Neural crest cell (in vitro differentiated cells): Measurements from ENCODE around the gene NOX1. TPM values are rescaled to one million over a fixed set of nuclear protein-coding genes. Genes with fewer than 3 reads are reported as not detected.

ENCODE experiments used
- DNase-seq: peaks from one replicate; pipeline ENCODE4 v3.0.0; 2021; ENCODE audit warnings: low read depth, mixed read lengths, low spot score
- H3K27ac Mint-ChIP-seq: one replicate; pipeline ENCODE4 v1.8.0; 2021; ENCODE audit warnings: mild to moderate bottlenecking, mixed read lengths; ENCODE audit not compliant: unreplicated experiment
- H3K27me3 Mint-ChIP-seq: 2 replicates; pipeline ENCODE4 v1.8.0; 2021; ENCODE audit warnings: low read depth, mild to moderate bottlenecking, mixed read lengths
- H3K36me3 Mint-ChIP-seq: 2 replicates; pipeline ENCODE4 v1.8.0; 2021; ENCODE audit warnings: low read depth, mild to moderate bottlenecking, mixed read lengths
- H3K4me1 Mint-ChIP-seq: 2 replicates; pipeline ENCODE4 v1.8.0; 2021; ENCODE audit warnings: mixed read lengths
- H3K4me3 Mint-ChIP-seq: one replicate; pipeline ENCODE4 v1.8.0; 2021; ENCODE audit warnings: mild to moderate bottlenecking, mixed read lengths
- H3K9me3 Mint-ChIP-seq: 2 replicates; pipeline ENCODE4 v1.8.0; 2021; ENCODE audit warnings: mixed read lengths
- CTCF ChIP-seq: fragments of 200-600 bp; sonication (generic); conservative IDR thresholded peaks from 2 replicates; pipeline ENCODE4 v1.5.0; 2021; ENCODE audit warnings: antibody characterized with exemption, mild to moderate bottlenecking
- total RNA-seq: library from RNA; stranded (reverse); gene quantifications from 2 replicates; pipeline ENCODE4 v1.2.1, GENCODE V29; 2021

Gene NOX1
- total RNA-seq, 1 donor from 2014 or later = not detected

DNA sequence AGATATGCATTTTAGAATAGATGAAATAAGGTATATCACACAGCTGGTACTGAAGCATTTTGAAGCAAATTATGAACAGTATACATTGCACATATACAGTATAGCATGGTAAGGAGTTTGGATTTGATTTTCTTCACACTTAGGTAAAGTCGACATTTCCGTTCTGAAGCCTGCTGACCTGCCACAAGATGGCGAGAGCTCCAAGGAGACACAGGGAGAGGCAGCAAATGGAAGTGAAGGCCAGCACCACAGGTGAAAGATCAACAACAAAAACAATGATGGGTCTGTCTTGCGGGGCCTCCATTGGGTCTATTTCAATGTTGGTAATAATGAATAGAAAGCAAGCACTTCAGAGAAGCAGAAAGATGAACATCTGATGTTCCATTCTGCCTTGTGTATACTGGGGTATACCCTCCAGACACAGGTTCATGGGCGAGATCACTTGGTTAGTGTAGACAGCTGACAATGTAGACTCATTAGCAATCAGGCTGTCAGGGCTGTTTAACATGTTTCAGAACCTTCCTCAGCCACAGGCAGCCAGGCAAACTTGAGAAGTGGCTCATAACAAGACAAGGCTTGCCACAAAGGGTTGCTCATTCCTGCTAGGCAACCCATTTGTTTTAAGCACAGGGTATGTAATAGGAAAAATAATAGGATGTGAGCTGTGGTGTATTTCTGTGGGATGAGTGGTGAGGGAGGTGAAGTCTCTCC lies 21.4 kb upstream of the NOX1 start:
- H3K4me3 Mint-ChIP-seq = no peak overlapping the region
- peaks cover 5% of the 10 kb centered on the region for H3K4me1 Mint-ChIP-seq
- no peaks in the 10 kb centered on the region for H3K36me3 Mint-ChIP-seq
- no peak for DNase-seq
- peaks cover 2% of the 10 kb centered on the region for H3K9me3 Mint-ChIP-seq
- H3K27me3 Mint-ChIP-seq = no peaks in the 10 kb centered on the region
- H3K27ac Mint-ChIP-seq = no peak overlapping the region
- peak; percentile 60 for TF ChIP-seq CTCF

GRCh38 chrX:100883654-100884053 lies 9.5 kb upstream of the NOX1 start:
- TF ChIP-seq CTCF = no peak
- DNase-seq = no peak
- H3K4me3 Mint-ChIP-seq = no peak overlapping the region
- H3K4me1 Mint-ChIP-seq = peaks cover 4% of the 10 kb centered on the region
- no peak overlapping the region for H3K27ac Mint-ChIP-seq
- peaks cover 6% of the 10 kb centered on the region for H3K9me3 Mint-ChIP-seq
- H3K36me3 Mint-ChIP-seq = no peaks in the 10 kb centered on the region
- no peaks in the 10 kb centered on the region for H3K27me3 Mint-ChIP-seq

DNA sequence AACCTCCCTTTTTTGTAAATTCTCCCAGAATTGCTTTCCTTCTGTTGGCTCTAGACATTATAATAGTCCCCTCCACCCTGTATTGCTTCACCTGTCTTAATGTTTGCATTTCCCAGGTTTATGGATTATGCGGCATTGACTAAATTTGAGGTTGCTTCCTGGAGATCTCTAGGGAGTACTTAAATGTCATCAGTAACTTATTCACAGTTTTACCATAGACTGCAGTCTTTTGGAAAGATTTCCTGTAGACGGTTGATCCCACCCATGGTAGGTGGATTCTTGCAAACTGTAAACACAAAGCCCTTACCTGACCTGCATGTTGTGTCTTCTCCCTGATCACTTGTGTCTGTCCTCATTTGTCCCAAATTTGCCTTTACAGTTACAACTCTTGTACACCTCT lies 6.2 kb upstream of the NOX1 start:
- Mint-ChIP-seq H3K4me1 (peaks cover 4% of the 10 kb centered on the region), H3K4me3 (no peak overlapping the region), H3K9me3 (peaks cover 7% of the 10 kb centered on the region), H3K36me3 (no peaks in the 10 kb centered on the region), H3K27me3 (no peaks in the 10 kb centered on the region), H3K27ac (no peak overlapping the region)
- DNase-seq = no peak
- no peak for TF ChIP-seq CTCF

DNA sequence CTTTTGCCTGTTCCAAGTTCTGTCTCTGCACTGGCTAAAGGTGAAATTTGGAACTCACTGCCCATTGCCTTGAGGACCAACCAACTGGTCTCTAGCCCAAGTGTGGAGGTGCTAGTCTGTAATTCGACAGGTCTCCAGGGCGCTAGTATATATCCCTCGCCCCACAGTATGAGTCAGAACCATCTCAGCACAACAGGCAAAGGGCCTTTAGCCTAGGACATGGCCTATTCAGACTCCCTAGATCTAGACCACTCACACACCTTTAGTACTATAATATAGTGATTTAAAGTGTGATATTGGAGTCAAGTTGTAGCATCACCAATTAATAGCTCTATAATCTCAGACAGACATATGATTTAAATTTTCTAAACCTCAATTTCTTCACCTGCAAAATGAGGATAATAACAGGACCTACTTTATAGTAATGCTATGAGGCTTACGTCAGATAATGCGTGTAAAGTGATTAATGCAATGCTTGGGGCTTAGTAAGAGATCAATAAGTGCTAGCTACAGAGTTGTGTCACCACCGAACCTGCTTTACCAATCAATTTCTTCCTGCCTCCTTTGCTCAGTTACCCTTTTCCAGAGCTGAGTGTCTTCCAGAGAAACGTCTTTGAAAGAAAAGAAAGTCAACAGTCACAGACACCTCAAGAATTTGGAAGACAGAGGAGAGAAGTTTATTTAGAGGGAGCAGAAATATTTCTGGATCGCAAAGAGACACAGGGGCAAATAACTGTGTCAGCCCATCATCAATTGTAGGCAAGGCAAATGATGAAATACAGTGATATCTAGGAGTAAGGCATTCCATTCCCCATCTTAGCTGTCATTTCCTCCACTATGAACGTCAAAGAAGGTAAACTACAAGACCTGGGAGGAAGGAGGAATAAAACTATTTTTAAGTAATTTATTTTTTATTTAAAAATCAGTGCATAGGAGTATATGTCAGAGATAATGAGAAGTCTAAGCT lies 2.3 kb downstream of the NOX1 start:
- Mint-ChIP-seq H3K4me3 (no peak overlapping the region), H3K36me3 (no peaks in the 10 kb centered on the region), H3K27me3 (no peaks in the 10 kb centered on the region), H3K27ac (no peak overlapping the region), H3K4me1 (no peaks in the 10 kb centered on the region), H3K9me3 (no peaks in the 10 kb centered on the region)
- no peak for TF ChIP-seq CTCF
- DNase-seq = no peak

DNA sequence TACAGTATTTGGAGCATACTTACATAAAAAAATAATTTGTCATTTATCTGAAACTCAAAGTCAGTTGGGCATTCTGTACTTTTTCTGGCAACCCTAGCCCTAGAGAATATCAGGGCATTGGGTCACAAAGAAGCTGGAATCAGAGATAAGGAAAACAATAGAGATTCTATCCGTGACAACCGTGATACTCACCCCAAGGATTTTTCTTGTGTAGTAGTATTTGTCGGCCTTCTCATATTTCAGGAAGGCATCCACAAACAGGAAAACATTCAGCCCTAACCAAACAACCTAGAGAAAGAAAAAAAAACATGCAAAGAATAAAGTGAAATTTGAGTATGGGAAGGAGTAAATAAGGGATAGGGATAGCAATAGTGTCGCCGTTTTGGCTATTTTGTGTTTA lies 3.6 kb downstream of the NOX1 start:
- Mint-ChIP-seq H3K27me3 (no peaks in the 10 kb centered on the region), H3K4me3 (no peak overlapping the region), H3K27ac (no peak overlapping the region), H3K36me3 (no peaks in the 10 kb centered on the region), H3K9me3 (no peaks in the 10 kb centered on the region), H3K4me1 (no peaks in the 10 kb centered on the region)
- DNase-seq = no peak
- TF ChIP-seq CTCF = no peak
